GM19035 (cell line): ENCODE measurements around the gene MRAP.
"Not testable (repeated sequence)": the region's sequence is repeated elsewhere in the genome, so short reads cannot be mapped to it uniquely, and the experiment has no call there.

Experiments
- ATAC-seq: cut with Tn5 transposase; IDR thresholded peaks from one replicate; pipeline ENCODE4 v1.9.1; 2021; ENCODE audit not compliant: unreplicated experiment

The MRAP gene

DNA sequence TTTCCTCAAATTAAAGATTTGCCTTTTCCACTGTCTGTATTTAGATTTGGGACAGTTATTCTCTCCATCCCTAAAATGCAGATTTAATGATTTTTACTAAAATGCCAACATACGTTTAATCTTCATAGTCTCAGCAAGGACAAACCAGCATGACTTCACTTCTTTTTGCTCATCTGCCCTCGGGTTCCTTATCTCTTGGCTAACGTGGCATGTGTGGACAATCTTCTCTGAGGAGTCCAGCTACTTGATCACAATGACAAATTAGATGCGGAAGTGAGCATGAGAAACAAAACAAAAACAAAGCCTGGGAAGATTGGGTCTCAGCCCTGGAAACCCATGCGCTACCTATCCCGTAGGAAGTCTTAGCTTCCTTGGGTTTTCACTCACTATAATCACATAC, 1.0 kb downstream of the MRAP start:
- ATAC-seq = no peak

DNA sequence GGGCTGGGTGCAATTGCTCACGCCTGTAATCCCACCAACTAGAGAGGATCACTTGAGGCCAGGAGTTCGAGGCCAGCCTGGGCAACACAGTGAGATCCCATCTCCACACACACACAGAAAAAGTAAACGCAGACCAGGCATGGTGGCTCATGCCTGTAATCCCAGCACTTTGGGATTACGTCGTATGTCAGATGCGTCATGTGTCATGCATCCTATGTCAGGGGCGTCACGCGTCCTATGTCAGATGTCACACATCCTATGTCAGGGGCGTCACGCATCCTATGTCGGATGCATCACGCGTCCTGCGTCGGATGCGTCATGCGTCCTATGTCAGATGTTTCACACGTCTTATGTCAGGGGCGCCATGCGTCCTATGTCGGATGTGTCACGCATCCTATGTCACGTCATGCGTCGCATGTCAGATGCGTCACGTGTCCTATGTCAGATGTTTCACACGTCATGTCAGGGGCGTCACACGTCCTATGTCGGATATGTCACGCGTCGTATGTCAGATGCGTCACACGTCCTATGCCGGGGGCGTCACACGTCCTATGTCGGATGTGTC, 1.5 kb downstream of the MRAP start:
- no peak for ATAC-seq

DNA sequence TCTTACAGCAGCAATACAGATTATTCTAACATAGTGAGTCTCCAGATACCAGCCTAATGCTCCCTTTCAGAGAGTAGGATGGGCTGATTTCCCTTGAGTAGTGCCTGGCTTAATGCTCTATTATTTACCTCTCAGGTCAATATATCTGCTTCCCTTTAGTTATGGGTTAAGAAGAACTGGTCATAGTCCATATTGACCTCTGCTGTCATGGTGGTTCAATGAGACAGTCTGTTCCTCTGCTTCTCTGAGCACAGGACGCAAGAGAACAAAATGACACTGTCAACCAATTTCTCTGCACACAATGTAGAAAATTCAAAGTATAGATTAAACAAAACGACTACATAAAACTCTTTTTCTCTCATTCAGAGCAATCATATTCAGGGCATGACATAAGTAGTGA, 2.9 kb downstream of the MRAP start:
- no peak for ATAC-seq

DNA sequence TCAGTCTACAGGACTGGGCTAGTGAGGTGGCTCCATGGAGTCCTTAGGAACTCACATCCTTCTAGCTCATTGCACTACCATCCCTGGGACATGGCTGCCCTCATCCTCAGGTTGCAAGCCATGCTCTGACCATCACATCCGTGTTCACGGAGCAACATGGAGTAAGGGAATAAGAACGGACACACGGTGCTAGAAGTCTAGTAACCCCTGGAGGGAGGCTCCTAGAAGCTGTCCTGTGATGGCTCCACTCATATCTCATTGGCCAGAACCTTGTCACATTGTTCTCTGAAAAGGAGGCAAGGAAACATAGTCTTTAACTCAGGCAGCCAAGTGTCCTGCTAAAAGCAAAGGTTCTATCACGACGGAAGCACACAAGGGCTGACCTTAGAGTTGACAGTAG, 3.9 kb downstream of the MRAP start:
- no peak for ATAC-seq

DNA sequence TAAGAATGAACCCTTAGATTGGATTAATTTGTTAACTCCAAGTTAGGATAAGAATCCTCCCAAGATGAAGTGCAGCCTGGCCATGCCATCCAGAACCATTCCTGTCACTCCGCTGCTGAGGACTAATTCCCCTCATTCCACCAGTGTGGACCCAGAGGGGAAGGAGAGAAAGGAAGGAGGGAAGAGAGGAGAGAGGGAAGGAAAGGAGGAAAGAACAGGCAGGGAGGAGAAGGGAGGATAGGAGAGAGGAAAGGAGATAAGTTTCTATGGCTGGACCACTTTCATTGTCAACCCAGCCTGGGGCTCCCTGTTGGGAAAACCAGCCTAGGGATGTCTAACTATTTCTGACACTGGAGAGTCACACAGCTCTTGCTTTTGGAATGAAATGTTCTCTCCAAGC, 4.7 kb downstream of the MRAP start:
- no peak for ATAC-seq

DNA sequence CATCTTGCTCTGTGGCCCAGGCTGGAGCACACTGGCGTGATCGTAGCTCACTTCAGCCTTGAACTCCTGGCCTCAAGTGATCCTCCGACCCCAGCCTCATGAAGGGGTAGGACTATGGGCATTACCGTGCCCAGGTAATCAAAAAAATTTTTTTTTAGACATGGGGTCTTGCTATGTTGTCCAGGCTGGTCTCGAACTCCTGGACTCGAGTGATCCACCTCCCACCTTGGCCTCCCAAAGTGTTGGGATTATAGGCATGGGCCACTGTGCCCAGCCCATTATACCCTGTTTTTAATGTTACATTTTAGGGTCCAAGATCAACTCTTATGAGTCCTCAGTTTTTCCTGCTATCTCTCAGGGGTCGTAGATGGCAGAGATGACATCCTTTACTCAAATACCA, 6.3 kb downstream of the MRAP start:
- ATAC-seq = no peak

DNA sequence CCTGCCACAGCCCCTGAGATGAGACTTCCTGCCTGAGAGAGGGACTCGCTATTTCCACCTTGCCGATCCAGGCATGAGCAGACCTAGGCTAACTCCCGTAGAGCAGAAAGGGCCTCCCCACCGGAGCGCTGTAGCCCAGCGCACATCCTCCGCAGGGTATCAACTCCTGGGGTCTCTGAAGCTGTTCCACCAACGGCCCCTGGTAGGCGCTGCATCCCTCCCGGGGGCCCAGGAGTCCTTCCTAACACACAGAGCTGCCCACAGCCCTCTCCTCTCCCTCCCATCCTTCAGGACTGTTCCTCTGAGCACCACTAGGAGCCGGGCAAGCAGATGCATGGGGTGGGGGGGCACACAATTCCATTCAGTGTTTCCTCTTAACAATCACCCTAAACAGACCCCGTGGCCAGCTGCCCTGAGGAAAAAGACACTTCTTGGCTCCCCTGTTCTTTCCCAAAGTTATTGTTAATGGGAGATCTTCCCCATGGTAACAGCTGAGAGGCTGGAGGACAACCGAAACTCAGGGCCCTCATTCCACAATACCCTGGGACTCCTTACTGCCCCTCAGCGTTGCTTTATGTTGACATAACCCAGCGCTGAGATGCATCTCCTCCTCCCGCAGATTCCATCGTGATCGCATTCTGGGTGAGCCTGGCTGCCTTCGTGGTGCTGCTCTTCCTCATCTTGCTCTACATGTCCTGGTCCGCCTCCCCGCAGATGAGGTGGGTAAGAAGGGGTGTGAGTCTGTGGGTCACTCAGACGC, 7.5 kb downstream of the MRAP start:
- no peak for ATAC-seq

DNA sequence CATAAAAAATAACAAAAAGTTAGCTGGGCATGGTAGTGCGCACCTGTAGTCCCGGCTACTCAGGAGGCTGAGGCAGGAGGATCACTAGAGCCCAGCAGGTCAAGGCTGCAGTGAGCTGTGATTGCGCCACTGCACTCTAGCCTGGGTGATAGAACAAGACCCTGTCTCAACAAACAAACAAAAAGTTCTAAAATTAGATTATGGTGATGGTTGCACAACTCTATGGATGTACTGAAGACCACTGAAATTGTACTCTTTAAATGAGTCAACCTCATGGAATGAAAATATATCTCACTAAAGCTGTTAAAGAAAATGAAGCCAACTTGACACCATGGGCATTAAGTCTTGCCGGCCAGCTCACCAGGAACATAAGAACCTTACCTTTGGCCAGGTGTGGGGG, 9.1 kb downstream of the MRAP start:
- ATAC-seq = no peak

DNA sequence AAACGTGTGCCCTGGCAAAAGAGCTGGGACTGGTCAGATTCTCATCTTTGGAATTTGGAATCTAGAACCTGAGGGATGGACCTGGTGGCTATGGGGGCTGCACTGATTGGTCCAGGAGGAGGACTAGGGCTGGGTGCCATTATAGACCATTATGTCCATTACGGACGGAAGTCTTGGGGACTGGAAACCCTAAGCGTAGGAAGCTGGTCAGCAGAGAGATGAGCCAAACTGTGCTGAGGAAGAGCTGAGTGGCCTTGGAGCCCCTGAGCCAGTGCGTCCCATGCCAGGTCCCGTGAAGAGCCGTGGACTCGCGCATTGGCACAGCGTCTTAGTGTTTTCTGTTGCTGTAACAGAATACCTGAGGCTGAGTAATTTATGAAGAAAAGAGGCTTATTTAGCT, 10.0 kb downstream of the MRAP start:
- ATAC-seq = no peak

DNA sequence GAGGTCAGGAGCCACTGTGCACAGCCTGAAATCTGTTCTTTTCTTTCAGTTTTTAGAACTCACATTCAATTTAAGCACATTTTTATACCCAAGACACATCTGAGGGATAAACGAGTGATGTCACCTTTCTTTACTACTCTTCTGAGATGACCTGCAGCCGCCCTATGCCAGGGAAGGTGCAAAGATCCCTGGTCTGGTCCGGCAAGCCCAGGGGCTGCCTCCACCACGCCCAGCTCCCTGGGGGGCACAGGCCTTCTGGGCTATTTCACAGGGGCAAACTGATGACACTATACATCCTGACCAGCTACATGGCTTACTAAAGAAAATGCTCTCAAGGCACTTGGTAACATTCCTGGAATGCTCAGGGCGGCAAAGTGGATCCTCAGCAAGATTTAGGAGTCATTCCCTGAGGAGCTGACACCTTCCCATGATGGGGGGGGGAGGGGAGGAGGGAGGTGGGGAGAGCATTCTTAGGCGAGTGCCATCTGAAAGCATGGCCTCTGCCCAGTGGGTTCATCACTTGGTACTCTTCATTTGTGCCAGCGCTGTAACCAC, 11.3 kb downstream of the MRAP start:
- ATAC-seq = no peak

DNA sequence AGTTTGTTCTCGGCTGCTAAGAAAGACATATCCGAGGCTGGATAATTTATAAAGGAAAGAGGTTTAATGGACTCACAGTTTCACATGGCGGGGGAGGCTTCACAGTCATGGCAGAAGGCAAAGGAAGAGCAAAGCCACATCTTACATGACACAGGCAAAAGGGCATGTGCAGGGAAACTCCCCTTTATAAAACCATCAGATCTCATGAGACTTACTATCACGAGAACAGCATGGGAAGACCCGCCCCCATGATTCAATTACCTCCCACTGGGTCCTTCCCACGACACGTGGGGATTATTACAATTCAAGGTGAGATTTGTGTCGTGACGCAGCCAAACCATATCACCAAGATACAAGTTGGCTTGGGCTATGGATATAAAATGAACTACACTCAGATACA, 12.3 kb downstream of the MRAP start:
- not testable (repeated sequence) for ATAC-seq

DNA sequence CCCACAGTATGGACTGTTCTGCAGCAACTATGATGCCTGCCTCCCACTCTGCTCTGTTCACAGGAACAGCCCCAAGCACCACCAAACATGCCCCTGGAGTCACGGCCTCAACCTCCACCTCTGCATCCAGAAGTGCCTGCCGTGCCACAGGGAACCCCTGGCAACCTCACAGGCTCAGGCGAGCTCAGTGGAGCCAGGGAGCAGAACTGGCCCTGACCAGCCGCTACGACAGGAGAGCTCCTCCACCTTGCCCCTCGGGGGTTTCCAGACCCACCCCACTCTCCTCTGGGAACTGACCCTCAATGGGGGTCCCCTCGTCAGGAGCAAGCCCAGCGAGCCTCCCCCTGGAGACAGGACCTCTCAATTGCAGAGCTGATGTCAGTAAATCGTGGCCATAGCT, 13.0 kb downstream of the MRAP start:
- no peak for ATAC-seq

DNA sequence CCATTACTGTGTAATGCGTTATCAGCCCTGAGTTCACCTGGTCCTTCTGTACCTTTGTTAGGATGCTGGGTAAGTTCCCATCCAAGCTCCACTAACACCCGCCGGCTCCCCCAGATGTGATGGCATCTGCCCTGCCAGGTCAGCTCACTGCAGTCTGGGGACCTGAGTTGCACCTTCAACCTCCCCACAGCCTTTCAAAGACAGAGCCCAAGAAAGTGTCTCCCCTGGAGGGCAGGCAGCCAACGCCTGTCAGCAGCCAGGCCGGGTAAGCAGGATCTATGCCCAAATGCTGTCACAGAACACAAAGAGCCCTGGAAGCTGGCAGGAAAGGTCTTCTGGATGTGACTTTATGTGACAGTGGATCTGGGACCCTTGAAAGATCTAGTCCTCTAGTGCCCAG, 13.7 kb downstream of the MRAP start:
- no peak for ATAC-seq

DNA sequence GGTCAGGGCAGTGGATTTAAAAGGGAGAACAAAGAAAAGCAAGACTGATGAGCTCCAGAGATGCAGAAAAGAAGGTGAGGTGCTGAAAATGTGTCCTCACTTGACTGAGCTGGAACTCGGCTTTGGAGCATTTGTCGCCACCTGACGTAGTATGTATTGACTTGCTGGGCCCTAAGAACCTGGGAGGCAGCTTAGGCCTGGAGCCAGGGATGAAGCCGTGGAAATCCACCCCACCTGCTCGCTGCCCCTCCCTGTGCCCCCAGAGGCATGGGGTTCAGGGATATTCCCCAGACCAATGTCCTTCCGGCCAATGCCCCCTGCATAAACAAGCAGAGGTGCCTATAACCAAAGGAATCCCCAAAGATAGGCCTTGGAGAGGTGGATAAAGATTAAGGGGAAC, 14.3 kb downstream of the MRAP start:
- ATAC-seq = no peak

DNA sequence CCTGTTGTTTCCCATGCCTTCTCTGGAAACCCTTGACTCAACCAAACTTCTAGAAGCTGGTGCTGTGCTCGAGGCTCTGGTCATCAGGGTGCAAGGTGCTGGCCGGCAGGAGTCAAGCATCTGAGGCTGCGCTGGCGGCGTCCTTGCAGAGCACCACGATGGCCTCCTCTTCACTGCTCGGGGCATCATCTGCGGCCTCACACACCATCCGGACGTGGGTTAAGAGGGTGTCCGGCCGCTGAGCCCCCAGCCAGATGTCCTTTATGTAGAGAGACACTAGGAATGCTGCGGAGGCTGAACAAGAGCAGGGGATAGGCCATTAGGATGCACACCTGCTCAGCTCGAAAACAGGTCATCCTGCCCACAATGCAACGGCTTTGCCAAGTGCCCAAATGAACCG, 16.2 kb downstream of the MRAP start:
- no peak for ATAC-seq

DNA sequence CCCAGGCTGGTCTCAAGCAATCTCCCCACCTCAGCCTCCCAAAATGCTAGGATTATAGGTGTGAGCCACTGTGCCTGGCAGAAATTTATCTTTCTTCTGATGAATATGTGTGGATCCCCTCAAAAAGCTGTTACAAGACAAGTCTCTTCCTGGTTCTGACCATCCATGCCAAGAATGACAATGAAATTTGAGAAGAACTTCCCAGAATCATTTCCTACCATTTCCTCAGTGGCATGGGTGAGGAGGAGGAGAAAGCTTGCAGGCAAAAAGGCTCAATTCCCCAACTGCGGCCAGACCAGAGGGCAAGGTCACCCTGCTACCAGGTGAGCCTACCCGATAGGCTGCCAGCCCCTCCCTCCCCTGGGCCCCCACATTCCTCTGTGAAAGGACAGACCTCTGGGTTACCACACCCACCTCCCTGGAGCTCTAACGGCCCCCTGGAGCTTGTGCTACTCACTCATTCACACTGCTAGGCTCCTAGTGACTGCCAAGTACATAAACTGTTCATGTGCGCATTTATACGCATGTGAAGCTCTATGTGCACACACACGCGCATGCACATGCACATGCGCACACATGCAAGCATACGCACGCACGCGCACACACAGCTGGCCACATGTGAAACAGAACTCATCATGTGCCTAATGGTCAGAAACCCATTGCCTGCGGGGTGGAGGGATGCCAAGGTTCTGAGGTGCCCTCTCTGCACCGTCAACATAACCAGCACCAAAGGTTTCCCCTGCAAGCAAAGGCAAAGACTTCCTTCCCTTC, 17.0 kb downstream of the MRAP start:
- ATAC-seq = no peak

DNA sequence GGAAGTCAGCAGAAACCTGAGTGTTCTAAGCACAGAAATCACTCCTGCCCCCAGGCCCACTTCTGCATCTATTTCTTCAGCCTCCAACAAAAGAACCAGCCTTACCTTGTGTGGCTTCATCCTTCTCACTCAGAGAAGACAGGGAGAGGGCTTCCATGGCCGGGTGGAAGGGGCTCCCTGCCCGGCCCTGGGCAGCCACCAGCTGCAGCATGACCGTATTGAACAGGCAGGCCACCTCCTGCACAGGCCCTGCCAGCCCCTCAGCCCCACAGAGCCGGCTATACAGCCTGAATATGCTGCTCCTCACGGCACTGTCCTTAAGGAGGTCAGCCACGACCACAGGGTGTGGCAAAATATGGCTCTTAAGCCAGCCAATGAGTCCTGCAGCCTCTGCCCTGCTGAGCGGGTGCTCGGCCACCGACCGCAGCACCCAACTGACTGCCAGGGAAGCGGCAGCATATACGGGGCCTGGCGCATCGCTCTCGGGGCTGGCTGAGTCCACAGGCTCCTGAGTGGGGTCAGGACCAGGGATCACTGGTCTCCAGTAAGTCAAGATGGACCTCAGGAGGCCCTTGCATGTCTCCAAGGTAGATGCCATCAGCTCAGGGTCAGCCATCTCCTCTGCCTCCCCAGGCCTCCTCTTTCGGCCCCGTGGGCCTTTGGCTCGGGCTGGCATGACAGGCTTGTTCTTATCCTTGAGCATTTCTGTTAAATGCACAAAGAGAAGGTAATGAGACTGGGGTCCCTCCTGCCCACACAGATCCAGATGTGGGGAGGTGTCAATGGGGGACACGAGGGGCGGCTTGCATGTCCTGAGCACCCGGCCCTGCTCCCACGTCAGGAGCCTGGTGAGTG, 17.9 kb downstream of the MRAP start:
- ATAC-seq = no peak

DNA sequence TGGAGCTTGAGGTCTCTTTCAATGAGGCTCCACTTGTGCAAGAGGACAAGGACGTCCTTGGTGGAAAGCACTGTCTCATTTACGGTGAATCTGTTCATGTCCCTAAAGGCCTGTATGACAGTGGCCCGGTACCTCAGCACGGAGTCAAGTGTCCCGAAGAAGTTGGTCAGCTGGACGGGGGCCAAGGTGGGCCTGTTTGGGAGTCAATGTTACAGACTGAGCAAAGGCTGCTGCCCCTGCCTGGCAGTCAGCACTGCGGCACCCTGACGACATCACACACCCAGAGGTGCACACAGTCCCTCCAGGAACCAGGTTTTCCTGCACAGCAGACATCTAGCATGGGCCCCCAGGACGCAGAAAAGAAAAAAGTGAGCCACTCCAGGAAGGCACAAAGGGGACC, 19.1 kb downstream of the MRAP start:
- no peak for ATAC-seq

DNA sequence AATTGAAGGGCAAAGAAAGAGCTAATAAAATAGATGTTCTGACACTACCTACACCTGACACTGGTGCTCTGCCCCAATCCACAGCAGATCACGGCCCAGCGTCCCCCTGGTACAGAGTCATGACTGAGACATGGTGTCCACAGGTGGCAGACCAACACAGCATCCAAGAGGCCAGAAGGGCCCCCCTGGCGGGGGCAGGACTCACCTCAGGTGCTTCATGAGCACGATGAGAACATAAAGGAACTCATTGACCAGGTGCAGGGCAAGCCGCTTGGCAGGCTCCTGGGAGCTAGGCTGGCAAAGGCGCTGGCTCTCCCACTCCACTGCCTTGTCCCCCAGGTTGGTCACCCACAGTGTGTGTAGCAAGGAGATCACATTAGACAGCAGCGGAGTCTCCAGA, 20.4 kb downstream of the MRAP start:
- ATAC-seq = no peak

DNA sequence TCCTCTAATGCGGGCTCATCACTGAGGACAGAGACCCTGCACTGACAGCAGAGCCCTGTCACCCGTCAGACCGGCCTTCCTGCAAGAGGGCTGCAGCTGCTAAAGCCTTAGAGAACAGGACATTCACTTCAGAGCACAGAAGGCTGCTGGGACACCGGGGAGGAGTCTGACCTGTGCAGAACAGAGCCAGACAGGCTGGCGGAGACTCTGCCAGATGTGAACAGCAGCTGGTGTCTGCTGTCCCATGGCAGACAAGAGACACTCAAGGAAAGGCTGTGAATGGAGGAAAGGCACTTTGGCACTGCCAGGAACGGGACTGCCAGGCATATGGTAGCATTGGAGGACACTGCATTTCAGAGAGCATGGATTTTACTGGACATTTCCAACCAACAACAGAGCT, 21.4 kb downstream of the MRAP start:
- ATAC-seq = no peak

DNA sequence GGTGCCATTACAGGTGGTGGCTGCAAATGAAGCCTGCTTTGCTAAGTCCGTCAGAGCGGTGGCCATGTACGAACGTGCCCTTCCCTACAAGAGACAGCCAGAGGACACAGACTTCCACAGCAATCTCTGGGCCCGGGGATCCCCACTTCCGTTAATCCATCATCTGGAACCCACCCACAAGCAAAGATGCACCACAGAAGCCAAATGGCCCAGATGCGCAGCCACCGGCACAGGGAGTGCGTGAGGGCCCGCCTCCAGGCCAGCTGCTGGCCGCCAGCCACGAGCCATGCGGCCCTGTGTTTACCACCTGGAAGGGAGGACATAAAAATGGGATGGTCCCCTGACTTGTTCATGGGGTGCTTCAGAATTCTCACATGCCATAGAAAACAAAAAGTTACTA, 22.1 kb downstream of the MRAP start:
- ATAC-seq = no peak
